BLaER1 (cell line): ENCODE measurements around the gene MED16.
"Not testable (repeated sequence)": the region's sequence is repeated elsewhere in the genome, so short reads cannot be mapped to it uniquely, and the experiment has no call there.

Source experiments
- H3K27ac ChIP-seq: shearing (Covaris generic); formaldehyde crosslinking; 2 replicates; pipeline ENCODE4 v1.8.1; 2022
- H3K27me3 ChIP-seq: shearing (Covaris generic); formaldehyde crosslinking; 2 replicates; pipeline ENCODE4 v1.8.1; 2022
- H3K36me3 ChIP-seq: shearing (Covaris generic); formaldehyde crosslinking; 2 replicates; pipeline ENCODE4 v1.8.1; 2022
- H3K4me1 ChIP-seq: shearing (Covaris generic); formaldehyde crosslinking; 2 replicates; pipeline ENCODE4 v1.8.1; 2022
- H3K4me2 ChIP-seq: shearing (Covaris generic); formaldehyde crosslinking; 2 replicates; pipeline ENCODE4 v1.8.1; 2022
- H3K4me3 ChIP-seq: shearing (Covaris generic); formaldehyde crosslinking; 2 replicates; pipeline ENCODE4 v1.8.1; 2022
- H3K9ac ChIP-seq: shearing (Covaris generic); formaldehyde crosslinking; 2 replicates; pipeline ENCODE4 v1.8.1; 2022
- H3K9me3 ChIP-seq: shearing (Covaris generic); formaldehyde crosslinking; 2 replicates; pipeline ENCODE4 v1.8.1; 2022
- H4K20me1 ChIP-seq: shearing (Covaris generic); formaldehyde crosslinking; 2 replicates; pipeline ENCODE4 v1.8.1; 2022
- Cebpa-rat ChIP-seq: shearing (Covaris generic); IDR thresholded peaks from 2 replicates; pipeline ENCODE4 v1.8.1; 2022

Gene MED16

DNA sequence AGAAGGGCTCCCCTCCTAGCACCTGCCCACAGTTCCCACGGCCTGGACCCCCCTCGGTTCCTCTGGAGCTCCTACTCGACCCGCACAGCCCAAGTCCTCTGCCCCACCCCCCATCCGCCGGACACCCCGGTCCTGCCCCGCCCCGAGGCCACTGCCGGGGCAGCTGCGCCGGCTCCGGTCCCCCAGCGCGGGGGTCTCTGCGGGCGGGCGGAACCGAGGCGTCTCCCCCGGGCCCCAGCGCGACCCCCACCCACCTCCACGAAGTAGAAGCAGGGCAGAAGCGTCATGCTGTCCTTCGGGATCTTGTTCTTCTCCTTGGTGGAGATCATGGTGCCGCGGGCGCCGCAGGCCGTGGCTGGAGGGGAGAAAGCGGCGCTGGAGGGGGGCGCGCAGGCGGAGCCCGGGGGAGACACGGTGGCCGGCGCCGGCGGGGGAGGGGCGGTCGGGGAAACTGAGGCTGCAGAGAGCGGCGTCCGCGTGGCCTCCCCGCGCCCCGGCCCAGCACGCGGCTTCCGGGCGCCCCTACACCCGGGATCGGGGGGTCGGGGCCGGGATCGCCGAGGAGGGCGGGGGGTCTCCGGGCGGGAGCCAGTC lies 71.7 kb downstream of the MED16 start:
- Histone ChIP-seq H3K36me3 (no peaks in the 10 kb centered on the region), H3K27me3 (peaks cover 67% of the 10 kb centered on the region), H4K20me1 (0 out of 2 replicates have a peak, but pooled peaks cover 7% of the 10 kb centered on the region), H3K4me1 (peaks cover 12% of the 10 kb centered on the region), H3K4me2 (no peak overlapping the region), H3K9ac (no peak overlapping the region), H3K4me3 (no peak overlapping the region), H3K9me3 (no peaks in the 10 kb centered on the region), H3K27ac (no peak overlapping the region)
- no peak for TF ChIP-seq Cebpa-rat

DNA sequence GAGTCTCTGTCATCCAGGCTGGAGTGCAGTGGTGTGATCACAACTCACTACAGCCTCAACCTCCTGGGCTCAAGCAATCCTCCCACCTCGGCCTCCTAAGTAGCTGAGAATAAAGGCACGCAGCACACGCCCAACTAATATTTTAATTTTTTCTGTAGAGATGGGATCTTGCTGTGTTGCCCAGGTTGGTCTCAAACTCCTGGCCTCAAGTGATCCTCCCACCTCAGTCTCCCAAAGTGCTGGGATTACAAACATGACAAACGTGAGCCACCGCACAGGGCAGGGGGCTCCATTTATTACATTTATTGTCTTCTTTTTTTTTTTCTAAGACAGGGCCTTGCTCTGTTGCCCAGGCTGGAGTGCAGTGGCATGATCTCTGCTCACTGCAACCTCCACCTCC lies 72.8 kb downstream of the MED16 start:
- not testable (repeated sequence) for H3K9me3 ChIP-seq

More for the DNA sequence above, 72.8 kb downstream of the MED16 start:
- not testable (repeated sequence) for H3K9ac ChIP-seq, H3K4me2 ChIP-seq, H3K36me3 ChIP-seq, H3K27ac ChIP-seq, H3K4me3 ChIP-seq
- H4K20me1 ChIP-seq = peaks cover 14% of the 10 kb centered on the region
- H3K4me1 ChIP-seq = peaks cover 12% of the 10 kb centered on the region
- H3K27me3 ChIP-seq = peaks cover 60% of the 10 kb centered on the region
